Hepatocyte (in vitro differentiated cells): ENCODE data around the gene ABHD2. TPM values are rescaled to one million over a fixed set of nuclear protein-coding genes. Genes with fewer than 3 reads are reported as not detected.

Source experiments
- DNase-seq: peaks from one replicate; pipeline ENCODE4 v3.0.0-alpha.2; 2016; ENCODE audit warnings: low spot score
- H2AFZ ChIP-seq: fragments of 200-600 bp; sonication (generic); 2 replicates; pipeline ENCODE4 v1.6.0; 2016; ENCODE audit warnings: antibody characterized with exemption, mild to moderate bottlenecking
- H3K27ac ChIP-seq: fragments of 200-600 bp; sonication (generic); 2 replicates; pipeline ENCODE4 v1.5.1; 2016; ENCODE audit warnings: mild to moderate bottlenecking
- H3K27me3 ChIP-seq: fragments of 200-600 bp; sonication (generic); 2 replicates; pipeline ENCODE4 v1.6.1; 2016
- H3K36me3 ChIP-seq: fragments of 200-600 bp; sonication (generic); replicated peaks from 2 replicates; pipeline ENCODE4 v1.5.1; 2016; ENCODE audit warnings: low read depth; ENCODE audit not compliant: insufficient read depth
- H3K4me1 ChIP-seq: fragments of 200-600 bp; sonication (generic); 2 replicates; pipeline ENCODE4 v1.5.1; 2016; ENCODE audit warnings: mild to moderate bottlenecking, moderate library complexity; ENCODE audit not compliant: insufficient read depth
- H3K4me2 ChIP-seq: fragments of 200-600 bp; sonication (generic); 2 replicates; pipeline ENCODE4 v1.6.0; 2016
- H3K4me3 ChIP-seq: fragments of 200-600 bp; sonication (generic); 2 replicates; pipeline ENCODE4 v1.5.1; 2016; ENCODE audit warnings: mild to moderate bottlenecking
- H3K79me2 ChIP-seq: fragments of 200-600 bp; sonication (generic); 2 replicates; pipeline ENCODE4 v1.6.0; 2017; ENCODE audit warnings: mild to moderate bottlenecking
- H3K9me2 ChIP-seq: fragments of 200-600 bp; sonication (generic); replicated peaks from 2 replicates; pipeline ENCODE4 v1.6.0; 2017; ENCODE audit warnings: mild to moderate bottlenecking; ENCODE audit not compliant: insufficient read depth
- H3K9me3 ChIP-seq: fragments of 200-600 bp; sonication (generic); 2 replicates; pipeline ENCODE4 v1.5.1; 2016; ENCODE audit warnings: low read depth, mild to moderate bottlenecking
- H4K20me1 ChIP-seq: fragments of 200-600 bp; sonication (generic); 2 replicates; pipeline ENCODE4 v1.6.0; 2016; ENCODE audit warnings: mild to moderate bottlenecking; ENCODE audit not compliant: insufficient read depth, poor library complexity, severe bottlenecking
- CTCF ChIP-seq: fragments of 200-600 bp; sonication (generic); IDR thresholded peaks from 2 replicates; pipeline ENCODE4 v1.5.1; 2016; ENCODE audit warnings: antibody characterized with exemption, mild to moderate bottlenecking; ENCODE audit not compliant: poor library complexity
- EZH2 ChIP-seq: fragments of 200-600 bp; sonication (generic); IDR thresholded peaks from 2 replicates; pipeline ENCODE4 v1.6.1; 2016; ENCODE audit warnings: antibody characterized with exemption, mild to moderate bottlenecking, borderline replicate concordance
- EZH2phosphoT487 ChIP-seq: fragments of 200-600 bp; sonication (generic); IDR thresholded peaks from one replicate; pipeline ENCODE4 v1.6.1; 2018; ENCODE audit warnings: antibody characterized with exemption, mild to moderate bottlenecking, low read depth, moderate library complexity; ENCODE audit not compliant: unreplicated experiment, severe bottlenecking
- WGBS: methylation state at CpG from one replicate; pipeline ENCODE4 v1.1.6; 2016; ENCODE audit warnings: low lambda C conversion rate; ENCODE audit errors: missing lambda C conversion rate; 5-methylcytosine and 5-hydroxymethylcytosine counted together
- polyA plus RNA-seq: library from polyadenylated mRNA; unstranded; fragments of >200 nt; fragmentation: Nextera tagmentation; extraction: Ambion mirVana; gene quantifications from 2 replicates; pipeline ENCODE4 v1.2.1, GENCODE V29; 2016
- total RNA-seq: library from RNA; depleted of rRNA; stranded (reverse); fragments of >200 nt; gene quantifications from 2 replicates; pipeline ENCODE4 v1.2.3, GENCODE V29; 2014

ABHD2 gene, protein sequence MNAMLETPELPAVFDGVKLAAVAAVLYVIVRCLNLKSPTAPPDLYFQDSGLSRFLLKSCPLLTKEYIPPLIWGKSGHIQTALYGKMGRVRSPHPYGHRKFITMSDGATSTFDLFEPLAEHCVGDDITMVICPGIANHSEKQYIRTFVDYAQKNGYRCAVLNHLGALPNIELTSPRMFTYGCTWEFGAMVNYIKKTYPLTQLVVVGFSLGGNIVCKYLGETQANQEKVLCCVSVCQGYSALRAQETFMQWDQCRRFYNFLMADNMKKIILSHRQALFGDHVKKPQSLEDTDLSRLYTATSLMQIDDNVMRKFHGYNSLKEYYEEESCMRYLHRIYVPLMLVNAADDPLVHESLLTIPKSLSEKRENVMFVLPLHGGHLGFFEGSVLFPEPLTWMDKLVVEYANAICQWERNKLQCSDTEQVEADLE
- total RNA-seq: 51.1 and 59.7 TPM in 2 replicates
- 11.7 and 12.1 TPM in 2 replicates for polyA plus RNA-seq

DNA sequence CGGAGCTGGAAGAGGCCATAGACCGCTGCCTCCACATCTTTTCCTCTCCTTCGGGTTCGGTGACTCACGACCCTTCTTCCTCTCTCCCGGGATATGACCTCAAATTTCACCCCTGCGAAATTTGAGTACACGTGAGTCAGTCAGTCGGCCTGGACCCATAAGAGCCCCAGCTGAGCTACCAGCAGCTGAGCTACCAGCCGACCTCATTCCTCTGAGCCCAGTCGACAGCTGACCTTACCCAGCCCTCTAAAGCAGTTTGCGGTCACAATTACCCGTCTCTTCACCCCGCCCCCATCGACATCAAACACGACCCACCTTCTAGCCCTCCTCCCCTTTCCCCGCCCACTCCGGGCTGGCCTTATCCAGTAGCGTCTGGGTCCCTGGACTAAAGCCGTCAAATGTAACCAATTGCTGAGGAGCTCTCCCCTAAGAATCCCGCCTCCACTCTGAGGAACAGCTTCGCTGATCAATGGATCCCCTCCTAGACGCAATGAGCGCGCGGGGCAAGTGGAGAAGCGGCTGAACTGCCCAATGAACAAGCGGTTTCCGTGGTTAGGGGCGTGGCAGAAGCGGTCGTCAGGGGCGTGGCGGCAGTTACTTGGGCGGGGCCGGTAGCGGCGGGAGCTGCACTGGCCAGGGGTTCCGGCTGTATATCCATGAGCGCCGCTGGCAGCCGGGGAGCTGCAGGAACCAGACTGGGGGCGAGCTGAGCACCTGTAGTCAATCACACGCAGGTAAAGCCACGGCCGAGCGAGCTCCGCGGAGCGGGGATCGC, at the start of gene ABHD2:
Gene ABHD2, plus strand, starts transcription at position 627 of the 775 bp plus-strand sequence. CDS start 27,872 bp downstream, outside the sequence.
- DNase-seq: peak; percentile 100
- Histone ChIP-seq H3K79me2 (peaks cover 36% of the 10 kb centered on the region), H3K4me2 (peak within 1 kb of the TSS; percentile 82), H3K9me2 (no peaks in the 10 kb centered on the region), H3K4me3 (peak within 1 kb of the TSS; percentile 49), H3K27me3 (no peaks in the 10 kb centered on the region), H4K20me1 (no peaks in the 10 kb centered on the region), H3K4me1 (peaks cover 32% of the 10 kb centered on the region), H2AFZ (peak within 1 kb of the TSS; percentile 7), H3K9me3 (no peaks in the 10 kb centered on the region), H3K27ac (peak within 1 kb of the TSS; percentile 80), H3K36me3 (no peaks in the 10 kb centered on the region)
- WGBS: 5% methylated on average over 48 of the region's 51 CpGs
- TF ChIP-seq EZH2 (no peak), CTCF (no peak), EZH2phosphoT487 (no peak)

GRCh38 chr15:89039142-89039541, 49.1 kb upstream of the ABHD2 start:
- 83% methylated on average over 5 of the region's 5 CpGs for WGBS
- H3K9me2 ChIP-seq: no peaks in the 10 kb centered on the region
- DNase-seq: no peak
- no peak overlapping the region for H3K27ac ChIP-seq
- H3K4me1 ChIP-seq: no peaks in the 10 kb centered on the region
- H3K36me3 ChIP-seq: no peaks in the 10 kb centered on the region
- H4K20me1 ChIP-seq: no peaks in the 10 kb centered on the region
- H2AFZ ChIP-seq: no peak overlapping the region
- no peaks in the 10 kb centered on the region for H3K27me3 ChIP-seq
- no peaks in the 10 kb centered on the region for H3K9me3 ChIP-seq
- TF ChIP-seq EZH2phosphoT487: no peak
- TF ChIP-seq CTCF: no peak
- TF ChIP-seq EZH2: no peak
- H3K4me3 ChIP-seq: no peak overlapping the region
- no peaks in the 10 kb centered on the region for H3K79me2 ChIP-seq
- H3K4me2 ChIP-seq: no peak overlapping the region

- no peak overlapping the region for H3K27ac ChIP-seq
- DNase-seq: no peak
- H3K9me2 ChIP-seq: no peaks in the 10 kb centered on the region
- H3K36me3 ChIP-seq: no peaks in the 10 kb centered on the region
- TF ChIP-seq EZH2: no peak
- no peak overlapping the region for H3K4me3 ChIP-seq
- no peaks in the 10 kb centered on the region for H3K79me2 ChIP-seq
- no peak overlapping the region for H3K4me2 ChIP-seq
- no peak overlapping the region for H2AFZ ChIP-seq
- H3K9me3 ChIP-seq: no peaks in the 10 kb centered on the region
- H3K27me3 ChIP-seq: no peaks in the 10 kb centered on the region
- H3K4me1 ChIP-seq: no peaks in the 10 kb centered on the region
- WGBS: 81% methylated on average over 5 of the region's 5 CpGs
- no peaks in the 10 kb centered on the region for H4K20me1 ChIP-seq
These were observed 46.7 kb upstream of the ABHD2 start for GRCh38 chr15:89041507-89041906.

DNA sequence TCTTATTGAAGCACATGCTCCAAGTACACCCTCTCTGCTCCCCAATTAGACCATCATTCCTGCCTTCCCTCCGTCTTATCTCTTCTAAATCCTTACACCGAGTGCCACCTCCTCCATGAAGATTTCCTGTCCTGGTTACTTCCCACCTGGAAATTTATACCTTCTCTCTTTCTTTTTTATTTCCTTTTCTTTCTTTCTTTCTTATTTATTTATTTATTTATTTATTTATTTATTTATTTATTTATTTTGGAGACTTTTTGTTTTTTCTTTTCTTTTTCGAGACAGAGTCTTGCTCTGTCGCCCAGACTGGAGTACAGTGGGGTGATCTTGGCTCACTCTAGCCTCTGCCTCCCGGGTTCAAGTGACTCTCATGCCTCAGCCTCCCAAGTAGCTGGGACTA, 45.9 kb upstream of the ABHD2 start:
- 91% methylated on average over 5 of the region's 5 CpGs for WGBS

More for the DNA sequence above, 45.9 kb upstream of the ABHD2 start:
- no peaks in the 10 kb centered on the region for H3K9me2 ChIP-seq
- no peak overlapping the region for H3K4me3 ChIP-seq
- H3K4me2 ChIP-seq: no peak overlapping the region
- no peaks in the 10 kb centered on the region for H3K27me3 ChIP-seq
- H3K36me3 ChIP-seq: no peaks in the 10 kb centered on the region
- DNase-seq: no peak
- TF ChIP-seq CTCF (no peak), EZH2phosphoT487 (no peak), EZH2 (no peak)
- no peaks in the 10 kb centered on the region for H3K79me2 ChIP-seq
- H3K9me3 ChIP-seq: no peaks in the 10 kb centered on the region
- no peak overlapping the region for H3K27ac ChIP-seq
- no peaks in the 10 kb centered on the region for H3K4me1 ChIP-seq
- no peaks in the 10 kb centered on the region for H4K20me1 ChIP-seq
- H2AFZ ChIP-seq: no peak overlapping the region
